ENCODE data around the gene SYCP2L.

DNA sequence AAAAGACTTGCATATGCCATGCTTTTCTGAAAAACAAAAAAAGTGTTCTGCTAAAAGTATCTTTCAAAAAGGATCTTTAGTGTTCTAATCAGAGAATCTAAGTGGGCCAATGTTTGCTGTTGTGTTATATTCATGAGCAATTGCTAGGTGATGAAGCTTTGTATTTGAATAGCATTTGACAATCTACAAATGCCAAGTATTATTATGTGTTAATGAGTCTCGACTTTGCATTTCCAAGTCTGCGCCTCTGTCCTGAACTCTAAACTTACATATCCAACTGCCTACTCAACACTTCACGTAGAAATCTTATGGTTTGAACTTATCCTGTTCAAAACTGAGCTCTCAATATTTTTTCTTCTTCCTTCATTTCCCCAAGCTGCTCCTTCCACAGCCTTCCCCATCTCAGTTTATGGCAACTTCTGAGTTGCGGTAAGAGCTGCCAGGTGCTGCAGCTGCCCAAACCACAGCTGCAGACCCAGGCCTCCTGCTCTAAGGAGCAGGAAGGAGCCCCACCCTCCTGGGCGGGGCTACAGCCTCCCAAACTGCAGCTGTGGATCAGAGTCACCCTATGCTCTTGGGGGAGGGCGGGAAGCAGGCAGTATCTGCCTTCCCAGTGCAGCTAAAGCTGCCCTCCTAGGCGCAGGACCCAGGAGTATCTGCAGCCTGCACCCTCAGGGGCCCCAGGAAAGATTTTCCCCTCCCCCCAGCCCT is 31.8 kb upstream of the SYCP2L start:
- no peak for TF ChIP-seq CTCF (IDR thresholded peaks at IDR 0.05)
- no peak for TF ChIP-seq POLR2A (IDR thresholded peaks at IDR 0.05)
- no peak for TF ChIP-seq POLR2AphosphoS5 (IDR thresholded peaks at IDR 0.05)
- TF ChIP-seq EP300 (IDR thresholded peaks at IDR 0.05; ENCODE audit: low read depth) = no peak

Data from transverse colon (tissue), 4 donors.